GM19438 (cell line): ENCODE measurements around the gene PRR15L.
A peak's percentile ranks its signal among the peaks of the same experiment; 100 is the strongest.
"Not testable (repeated sequence)": the region's sequence is repeated elsewhere in the genome, so short reads cannot be mapped to it uniquely, and the experiment has no call there.

Experiments used
- ATAC-seq: cut with Tn5 transposase; IDR thresholded peaks from one replicate; pipeline ENCODE4 v1.9.1; 2021; ENCODE audit warnings: low read depth; ENCODE audit not compliant: unreplicated experiment

PRR15L gene

GRCh38 chr17:47989159-47989558, 31.5 kb upstream of the PRR15L start:
- ATAC-seq: no peak

GRCh38 chr17:47988445-47988844, 30.8 kb upstream of the PRR15L start:
- not testable (repeated sequence) for ATAC-seq

- ATAC-seq: no peak
Measured at GRCh38 chr17:47987240-47987835, 29.7 kb upstream of the PRR15L start.

- no peak for ATAC-seq
Measured at GRCh38 chr17:47986520-47986919, 28.8 kb upstream of the PRR15L start.

GRCh38 chr17:47983492-47984223, 26.0 kb upstream of the PRR15L start:
- ATAC-seq: no peak

GRCh38 chr17:47982645-47983390, 25.1 kb upstream of the PRR15L start:
- ATAC-seq: no peak

- no peak for ATAC-seq
Measured at GRCh38 chr17:47982091-47982617, 24.5 kb upstream of the PRR15L start.

GRCh38 chr17:47981462-47981861, 23.8 kb upstream of the PRR15L start:
- ATAC-seq: no peak

- no peak for ATAC-seq
Measured at GRCh38 chr17:47980541-47980940, 22.9 kb upstream of the PRR15L start.

GRCh38 chr17:47978324-47978723, 20.6 kb upstream of the PRR15L start:
- no peak for ATAC-seq

GRCh38 chr17:47975823-47976205, 18.1 kb upstream of the PRR15L start:
- no peak for ATAC-seq

GRCh38 chr17:47975189-47975822, 17.6 kb upstream of the PRR15L start:
- ATAC-seq: no peak

GRCh38 chr17:47973541-47973940, 15.9 kb upstream of the PRR15L start:
- ATAC-seq: no peak

GRCh38 chr17:47970725-47971499, 13.2 kb upstream of the PRR15L start, which contains the start of gene CDK5RAP3:
TSS of gene CDK5RAP3 (plus strand) at chr17:47971113. CDS start at chr17:47971147, 34 bp downstream.
- peak; percentile 93 for ATAC-seq

- no peak for ATAC-seq
Measured at GRCh38 chr17:47969930-47970724, 12.4 kb upstream of the PRR15L start.

- ATAC-seq: no peak
Measured at GRCh38 chr17:47968836-47969235, 11.2 kb upstream of the PRR15L start.

GRCh38 chr17:47967607-47968252, 10.0 kb upstream of the PRR15L start:
- no peak for ATAC-seq

GRCh38 chr17:47966079-47966519, 8.4 kb upstream of the PRR15L start:
- no peak for ATAC-seq

GRCh38 chr17:47964856-47965255, 7.2 kb upstream of the PRR15L start:
- no peak for ATAC-seq
